Hepatocyte (in vitro differentiated cells): ENCODE measurements around the gene STX7.

ENCODE experiments used
- EZH2phosphoT487 ChIP-seq: fragments of 200-600 bp; sonication (generic); IDR thresholded peaks from one replicate; pipeline ENCODE4 v1.6.1; 2018; ENCODE audit warnings: antibody characterized with exemption, mild to moderate bottlenecking, low read depth, moderate library complexity; ENCODE audit not compliant: unreplicated experiment, severe bottlenecking
- TF ChIP-seq, protein P1 (sequence below): fragments of 200-600 bp; sonication (generic); IDR thresholded peaks from 2 replicates; pipeline ENCODE4 v1.5.1; 2016; ENCODE audit warnings: antibody characterized with exemption, mild to moderate bottlenecking; ENCODE audit not compliant: poor library complexity

DNA sequence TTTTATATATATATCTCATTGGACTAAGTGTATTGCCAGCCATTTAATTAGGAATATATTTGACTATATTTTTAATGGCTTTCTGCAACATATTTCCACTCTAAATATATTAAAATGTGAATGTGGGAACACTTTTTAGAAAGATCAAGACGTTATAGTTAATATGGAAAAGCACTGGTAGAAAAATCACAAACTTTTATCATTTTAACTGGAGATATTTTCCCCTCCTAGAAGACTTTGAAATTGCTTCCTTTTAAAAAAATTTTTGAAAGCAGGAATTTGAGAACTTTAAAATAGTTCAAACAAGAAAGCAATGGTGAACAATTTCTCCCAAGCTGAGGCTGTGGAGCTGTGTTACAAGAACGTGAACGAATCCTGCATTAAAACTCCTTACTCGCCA is 25.1 kb upstream of the STX7 start, which contains the start of gene TAAR9:
- TF ChIP-seq, protein P1, sequence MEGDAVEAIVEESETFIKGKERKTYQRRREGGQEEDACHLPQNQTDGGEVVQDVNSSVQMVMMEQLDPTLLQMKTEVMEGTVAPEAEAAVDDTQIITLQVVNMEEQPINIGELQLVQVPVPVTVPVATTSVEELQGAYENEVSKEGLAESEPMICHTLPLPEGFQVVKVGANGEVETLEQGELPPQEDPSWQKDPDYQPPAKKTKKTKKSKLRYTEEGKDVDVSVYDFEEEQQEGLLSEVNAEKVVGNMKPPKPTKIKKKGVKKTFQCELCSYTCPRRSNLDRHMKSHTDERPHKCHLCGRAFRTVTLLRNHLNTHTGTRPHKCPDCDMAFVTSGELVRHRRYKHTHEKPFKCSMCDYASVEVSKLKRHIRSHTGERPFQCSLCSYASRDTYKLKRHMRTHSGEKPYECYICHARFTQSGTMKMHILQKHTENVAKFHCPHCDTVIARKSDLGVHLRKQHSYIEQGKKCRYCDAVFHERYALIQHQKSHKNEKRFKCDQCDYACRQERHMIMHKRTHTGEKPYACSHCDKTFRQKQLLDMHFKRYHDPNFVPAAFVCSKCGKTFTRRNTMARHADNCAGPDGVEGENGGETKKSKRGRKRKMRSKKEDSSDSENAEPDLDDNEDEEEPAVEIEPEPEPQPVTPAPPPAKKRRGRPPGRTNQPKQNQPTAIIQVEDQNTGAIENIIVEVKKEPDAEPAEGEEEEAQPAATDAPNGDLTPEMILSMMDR, result no peak
- TF ChIP-seq EZH2phosphoT487, result no peak
